GM21423 (cell line): ENCODE results near the gene SPATA3.
"Not testable (repeated sequence)": the region's sequence is repeated elsewhere in the genome, so short reads cannot be mapped to it uniquely, and the experiment has no call there.

Experiments used
- ATAC-seq: cut with Tn5 transposase; IDR thresholded peaks from one replicate; pipeline ENCODE4 v1.9.1; 2021; ENCODE audit warnings: mild to moderate bottlenecking, moderate library complexity; ENCODE audit not compliant: unreplicated experiment

SPATA3 gene

DNA sequence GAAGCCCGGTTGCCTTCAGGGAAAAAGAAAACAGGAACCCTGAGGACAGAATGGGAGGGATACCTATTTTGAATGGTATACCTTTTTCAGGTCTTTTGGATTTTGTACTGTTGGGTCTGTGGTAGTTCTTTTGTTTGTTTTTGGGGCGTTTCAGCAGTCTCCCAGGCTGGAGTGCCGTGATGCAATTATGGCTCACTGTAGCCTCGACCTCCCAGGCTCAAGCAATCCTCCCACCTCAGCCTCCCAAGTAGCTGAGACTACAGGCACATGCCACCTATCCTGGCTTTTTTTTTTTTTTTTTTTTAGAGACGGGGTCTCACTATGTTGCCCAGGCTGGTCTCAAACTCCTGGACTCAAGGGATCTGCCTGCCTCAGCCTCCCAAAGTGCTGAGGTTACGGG, 27.6 kb upstream of the SPATA3 start:
- not testable (repeated sequence) for ATAC-seq

GRCh38 chr2:230968921-230969658, 26.8 kb upstream of the SPATA3 start:
- no peak for ATAC-seq

GRCh38 chr2:230969659-230970015, 26.3 kb upstream of the SPATA3 start:
- no peak for ATAC-seq

DNA sequence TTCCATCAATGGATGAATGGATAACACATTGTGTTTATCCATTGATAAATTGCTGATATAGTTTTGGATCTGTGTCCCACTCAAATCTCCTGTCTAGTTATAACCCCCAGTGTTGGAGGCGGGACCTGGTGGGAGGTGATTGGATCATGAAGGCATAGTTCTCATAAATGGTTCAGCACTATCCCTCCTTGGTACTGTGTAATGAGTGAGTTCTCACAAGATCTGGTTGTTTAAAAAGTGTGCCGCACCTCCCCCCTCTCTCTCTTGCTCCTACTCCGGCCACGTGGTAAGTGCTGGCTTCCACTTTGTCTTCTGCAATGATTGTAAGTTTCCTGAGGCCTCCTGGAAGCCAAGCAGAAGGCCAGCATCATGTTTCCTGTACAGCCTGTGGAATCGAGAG, 23.9 kb upstream of the SPATA3 start:
- ATAC-seq = no peak

- peak; percentile 84 for ATAC-seq
These were observed 21.6 kb upstream of the SPATA3 start for GRCh38 chr2:230974096-230974913.

DNA sequence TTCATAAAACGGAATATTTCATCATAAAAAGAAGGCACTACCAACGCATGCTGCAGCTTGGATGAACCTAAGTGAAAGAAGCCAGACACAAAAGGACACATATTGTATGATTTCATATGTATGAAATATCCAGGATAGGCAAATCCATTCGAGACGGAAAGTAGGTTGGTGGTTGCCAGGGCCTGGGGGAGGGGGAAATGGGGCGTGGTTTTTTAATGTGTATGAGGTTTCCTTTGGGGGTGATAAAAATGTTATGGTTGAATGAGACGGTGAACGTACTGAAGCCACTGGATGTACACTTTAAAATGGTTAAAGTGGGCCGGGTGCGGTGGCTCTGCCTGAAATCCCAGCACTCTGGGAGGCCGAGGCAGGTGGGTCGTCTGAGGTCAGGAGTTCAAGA, 20.0 kb upstream of the SPATA3 start:
- ATAC-seq = no peak

- no peak for ATAC-seq
These were observed 19.2 kb upstream of the SPATA3 start for GRCh38 chr2:230976671-230977171.

DNA sequence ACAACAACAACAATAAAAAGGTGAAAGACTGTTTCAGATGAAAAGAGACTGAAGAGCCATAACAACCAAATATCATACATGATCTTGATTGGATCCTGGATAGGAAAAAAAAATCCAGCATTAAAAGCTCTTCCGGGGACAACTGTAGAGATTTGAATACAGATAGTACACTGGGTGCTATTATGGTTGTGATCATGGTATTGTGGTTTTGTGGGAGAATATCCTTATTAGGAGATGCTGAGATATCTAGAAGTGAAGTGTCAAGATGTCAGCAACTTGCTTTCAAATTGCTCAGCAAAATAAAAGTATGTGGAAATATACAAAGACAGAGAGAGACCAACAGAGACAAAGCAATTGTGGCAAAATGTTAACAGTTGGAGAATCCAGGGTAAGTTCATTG, 15.5 kb upstream of the SPATA3 start:
- ATAC-seq = no peak

- ATAC-seq = no peak
These were observed 14.2 kb upstream of the SPATA3 start for GRCh38 chr2:230981704-230982103.

GRCh38 chr2:230982126-230982525, 13.8 kb upstream of the SPATA3 start:
- ATAC-seq = no peak

DNA sequence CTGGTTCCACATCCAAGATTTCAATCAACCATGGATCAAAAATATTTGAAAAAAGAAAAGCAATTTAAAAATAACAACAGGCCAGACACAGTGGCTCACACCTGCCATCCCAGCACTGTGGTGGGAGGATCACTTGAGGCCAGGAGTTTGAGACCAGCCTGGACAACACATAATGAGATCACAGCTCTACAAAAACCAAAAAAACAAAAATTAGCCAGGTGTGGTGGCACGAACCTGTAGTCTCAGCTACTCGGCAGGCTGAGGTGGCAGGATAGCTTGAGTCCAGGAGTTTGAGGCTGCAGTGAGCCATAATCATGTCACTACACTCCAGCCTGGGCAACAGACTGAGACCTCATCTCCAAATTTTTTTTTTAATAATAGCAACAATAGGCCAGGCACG, 13.4 kb upstream of the SPATA3 start:
- no peak for ATAC-seq

- ATAC-seq = no peak
These were observed 12.4 kb upstream of the SPATA3 start for GRCh38 chr2:230983566-230983965.

GRCh38 chr2:230984393-230985220, 11.3 kb upstream of the SPATA3 start:
- ATAC-seq = peak; percentile 74

DNA sequence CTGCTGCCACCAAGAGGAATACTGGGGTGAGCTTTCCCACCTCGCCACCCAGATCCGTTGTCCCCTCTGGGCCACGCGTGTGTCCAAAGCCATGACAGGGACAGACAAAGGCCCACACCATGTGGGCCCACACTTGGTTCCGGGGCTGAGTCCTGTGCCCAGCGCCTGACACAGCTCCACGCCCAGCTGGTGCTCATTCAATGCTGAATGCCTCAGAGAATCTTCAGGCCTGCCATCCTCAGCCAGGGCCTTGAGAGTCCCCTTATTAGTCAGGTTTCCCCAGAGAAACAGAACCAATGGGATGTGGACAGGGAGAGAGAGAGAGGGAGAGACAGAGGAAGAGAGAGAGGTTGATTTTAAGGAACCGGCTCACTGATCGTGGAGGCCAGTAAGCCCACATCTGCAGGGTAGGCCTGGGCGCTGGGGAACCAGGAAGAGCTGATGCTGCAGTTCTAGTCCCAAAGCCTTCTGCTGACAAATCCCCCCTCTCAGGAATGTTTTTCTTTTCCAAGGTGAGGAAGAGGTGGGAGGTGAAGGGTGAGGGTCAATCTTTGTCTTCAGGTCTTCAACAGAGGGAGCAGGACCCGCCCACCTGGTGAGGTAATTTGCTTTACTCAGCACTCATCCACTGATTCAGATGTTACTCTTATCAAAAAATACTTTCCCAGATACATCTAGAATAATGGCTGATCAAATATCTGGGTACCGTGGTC, 10.2 kb upstream of the SPATA3 start:
- no peak for ATAC-seq

DNA sequence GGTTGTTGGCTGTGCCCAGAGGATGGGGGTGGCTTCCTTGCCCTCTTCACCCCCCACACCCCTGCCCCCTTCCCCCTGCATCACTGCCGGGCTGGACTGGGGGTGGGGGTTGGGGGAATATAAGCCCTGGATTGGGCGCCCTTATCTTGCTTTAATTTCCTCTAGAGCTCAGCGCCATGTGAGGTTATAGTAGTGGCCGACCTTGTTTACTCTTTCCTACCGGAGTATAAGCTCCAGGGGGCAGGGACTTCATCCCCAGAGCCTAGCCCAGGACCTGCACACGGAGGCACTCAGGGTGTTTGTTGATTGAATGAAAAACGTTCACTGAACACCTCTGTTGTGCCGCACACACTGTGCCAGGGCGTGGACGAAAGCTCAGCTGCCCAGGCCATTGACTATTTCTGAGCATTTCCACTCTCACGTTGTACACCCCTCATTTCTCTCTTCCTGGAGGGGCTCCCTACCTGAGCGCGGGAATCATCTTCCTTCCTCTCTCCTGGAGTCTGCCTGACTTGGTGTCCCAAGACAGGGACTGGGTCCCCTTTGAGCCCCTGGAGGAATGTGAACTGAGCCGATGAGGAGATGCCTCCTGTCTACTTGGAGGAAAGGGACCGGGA, 9.3 kb upstream of the SPATA3 start:
- ATAC-seq = no peak

GRCh38 chr2:230987137-230988020, 8.5 kb upstream of the SPATA3 start:
- ATAC-seq = peak; percentile 40

- ATAC-seq = no peak
These were observed 6.2 kb upstream of the SPATA3 start for GRCh38 chr2:230989731-230990130.

GRCh38 chr2:230990131-230990898, 5.6 kb upstream of the SPATA3 start:
- ATAC-seq = no peak

DNA sequence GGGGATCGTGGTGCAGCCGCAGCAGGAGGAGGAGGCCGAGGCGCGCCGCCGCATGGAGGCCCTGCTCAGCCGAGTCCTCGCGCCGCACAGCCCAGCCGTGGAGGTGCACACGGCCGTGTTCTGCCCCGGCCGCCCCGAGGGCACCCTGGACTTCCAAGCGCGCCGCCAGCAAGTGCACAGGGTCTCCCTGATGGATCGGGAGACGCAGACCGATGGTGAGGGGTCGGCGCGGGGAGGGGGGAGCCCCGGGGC, 5.1 kb upstream of the SPATA3 start:
- no peak for ATAC-seq
